Prostate gland (tissue), 2 donors: Measurements from ENCODE around the gene ANKRD40. TPM values are rescaled to one million over a fixed set of nuclear protein-coding genes. Genes with fewer than 3 reads are reported as not detected.

Source experiments
- DNase-seq: peaks from one replicate; pipeline ENCODE4 v3.0.0-alpha.2; 2019; ENCODE audit warnings: low spot score
- H3K27ac ChIP-seq, 2 donors: fragments of 200-600 bp; sonication (generic); 2 replicates each; pipeline ENCODE4 v1.5.1; 2017 to 2019
- H3K27me3 ChIP-seq: fragments of 200-600 bp; sonication (generic); replicated peaks from 2 replicates; pipeline ENCODE4 v1.5.1; 2019; ENCODE audit not compliant: insufficient read depth
- H3K36me3 ChIP-seq, 2 donors: fragments of 200-600 bp; sonication (generic); 1 replicate in 1 of 2; 2 replicates in 1 of 2; pipeline versions ENCODE4 v1.5.1 to v1.8.1; 2017 to 2019
- H3K4me1 ChIP-seq: fragments of 200-600 bp; sonication (generic); replicated peaks from 2 replicates; pipeline ENCODE4 v1.5.1; 2019
- H3K4me3 ChIP-seq, 2 donors: fragments of 200-600 bp; sonication (generic); 2 replicates each; pipeline ENCODE4 v1.5.1; 2017 to 2019
- H3K9me3 ChIP-seq: fragments of 200-600 bp; sonication (generic); 2 replicates; pipeline ENCODE4 v1.5.1; 2017
- CTCF ChIP-seq, 4 experiments: fragments of 200-600 bp in 2 of 4; fragments of 450-650 bp in 2 of 4; sonication (generic) in 2 of 4; IDR thresholded peaks; 1 replicate in 3 of 4; 2 replicates in 1 of 4; pipeline ENCODE4 v1.5.1; 2016 to 2019; ENCODE audit warnings: antibody characterized with exemption in 4 of 4, mild to moderate bottlenecking in 2 of 4, moderate library complexity in 2 of 4
- POLR2A ChIP-seq: fragments of 450-650 bp; IDR thresholded peaks from one replicate; pipeline ENCODE4 v1.6.1; 2016; ENCODE audit warnings: antibody characterized with exemption, mild to moderate bottlenecking
- POLR2AphosphoS5 ChIP-seq: sonication (generic); formaldehyde crosslinking; IDR thresholded peaks from one replicate; pipeline ENCODE4 v1.6.1; 2017; ENCODE audit warnings: antibody characterized with exemption
- WGBS: methylation state at CpG from one replicate; pipeline ENCODE4 v1.1.5; 2018; 5-methylcytosine and 5-hydroxymethylcytosine counted together
- intact Hi-C: fragments of 100-400 bp; cut with DNase I; formaldehyde crosslinking; loops from one replicate; pipeline ENCODE4 v1.14.2; 2022
- total RNA-seq, 2 donors: library from RNA; depleted of rRNA; stranded (reverse); fragments of >200 nt; gene quantifications; one replicate each; pipeline ENCODE4 v1.1.0, GENCODE V29; 2016

ANKRD40 gene
- total RNA-seq, 2 donors from 2014 or later, result 31.2 to 36.0 TPM

GRCh38 chr17:50719924-50720794, 12.4 kb upstream of the ANKRD40 start:
- Histone ChIP-seq H3K4me3 (peak overlapping the region; percentile 82 to 93), H3K9me3 (no peaks in the 10 kb centered on the region), H3K4me1 (no peaks in the 10 kb centered on the region), H3K27me3 (no peaks in the 10 kb centered on the region), H3K27ac (peak overlapping the region; percentile 98 to 99), H3K36me3 (no peaks in the 10 kb centered on the region)
- TF ChIP-seq CTCF (IDR thresholded peaks at IDR 0.05), result no peak
- no peak for TF ChIP-seq POLR2A
- no peak for TF ChIP-seq POLR2AphosphoS5
- no peak for DNase-seq
- under 1% methylated on average over 24 of the region's 25 CpGs for WGBS
- intact Hi-C loops, result no loop called here

DNA sequence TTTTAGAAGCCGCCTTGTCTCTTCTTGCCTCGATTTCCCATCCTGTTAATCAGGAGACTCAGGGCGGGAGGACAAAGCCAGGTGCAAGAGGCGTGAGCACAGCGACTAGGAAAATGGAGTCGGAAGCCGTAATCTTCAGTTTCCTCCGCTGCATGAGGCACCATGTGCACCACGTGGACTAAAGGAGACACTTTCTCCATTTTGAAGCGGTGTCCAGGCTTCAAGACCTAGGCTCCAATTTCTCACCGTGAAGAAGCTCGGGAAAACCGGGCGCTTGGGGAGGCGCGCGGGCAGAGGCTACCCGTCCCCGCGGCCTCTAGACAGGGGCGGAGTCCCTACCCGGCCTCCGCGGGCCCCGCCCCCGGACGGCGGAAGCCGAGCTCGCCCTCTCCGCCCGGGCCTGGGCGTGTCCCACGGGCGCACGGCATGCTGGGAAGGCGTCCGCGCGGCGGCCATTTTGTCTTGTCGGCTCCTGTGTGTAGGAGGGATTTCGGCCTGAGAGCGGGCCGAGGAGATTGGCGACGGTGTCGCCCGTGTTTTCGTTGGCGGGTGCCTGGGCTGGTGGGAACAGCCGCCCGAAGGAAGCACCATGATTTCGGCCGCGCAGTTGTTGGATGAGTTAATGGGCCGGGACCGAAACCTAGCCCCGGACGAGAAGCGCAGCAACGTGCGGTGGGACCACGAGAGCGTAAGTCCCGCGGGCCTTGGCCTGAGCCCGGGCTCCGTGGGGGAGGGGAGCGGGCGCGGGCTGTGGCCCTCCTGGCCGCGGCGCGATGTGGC, 11.6 kb upstream of the ANKRD40 start, which contains the start of gene LUC7L3:
Gene LUC7L3 (plus strand): TSS at position 460 of the 780 bp plus-strand sequence. CDS start 130 bp downstream, at position 590.
- peak; percentile 89 for DNase-seq
- Histone ChIP-seq H3K27me3 (no peaks in the 10 kb centered on the region), H3K27ac (peak within 1 kb of the TSS; percentile 98 to 99), H3K4me1 (no peaks in the 10 kb centered on the region), H3K9me3 (no peaks in the 10 kb centered on the region), H3K4me3 (peak within 1 kb of the TSS; percentile 82 to 93), H3K36me3 (no peaks in the 10 kb centered on the region)
- 3% methylated on average over 73 of the region's 76 CpGs for WGBS
- TF ChIP-seq CTCF (IDR thresholded peaks at IDR 0.05), result peak in 1 of 4 experiments; percentile 17
- peak; percentile 76 for TF ChIP-seq POLR2A
- TF ChIP-seq POLR2AphosphoS5, result peak; percentile 86
- intact Hi-C loops, result no loop called here

- TF ChIP-seq POLR2AphosphoS5 (no peak), CTCF (IDR thresholded peaks at IDR 0.05) (no peak), POLR2A (no peak)
- intact Hi-C loops, result no loop called here
- no peak overlapping the region for H3K27ac ChIP-seq
- WGBS, result 100% methylated on average over 3 of the region's 3 CpGs
- H3K27me3 ChIP-seq, result no peaks in the 10 kb centered on the region
- H3K4me3 ChIP-seq, result no peak overlapping the region
- no peak for DNase-seq
- H3K4me1 ChIP-seq, result no peaks in the 10 kb centered on the region
- H3K9me3 ChIP-seq, result no peaks in the 10 kb centered on the region
- no peaks in the 10 kb centered on the region for H3K36me3 ChIP-seq
These were observed 7.8 kb upstream of the ANKRD40 start for GRCh38 chr17:50715471-50715870.

GRCh38 chr17:50712641-50713040, 4.9 kb upstream of the ANKRD40 start:
- intact Hi-C loops, result no loop called here
- H3K4me1 ChIP-seq, result peaks cover 10% of the 10 kb centered on the region
- no peak for DNase-seq
- 91% methylated on average over 9 of the region's 9 CpGs for WGBS
- H3K4me3 ChIP-seq, result no peak overlapping the region
- H3K27me3 ChIP-seq, result no peaks in the 10 kb centered on the region
- no peaks in the 10 kb centered on the region for H3K9me3 ChIP-seq
- TF ChIP-seq POLR2A, result no peak
- TF ChIP-seq CTCF (IDR thresholded peaks at IDR 0.05), result no peak
- no peak for TF ChIP-seq POLR2AphosphoS5
- no peak overlapping the region for H3K27ac ChIP-seq
- no peaks in the 10 kb centered on the region for H3K36me3 ChIP-seq
